ENCODE results near the gene DOC2B. TPM values are rescaled to one million over a fixed set of nuclear protein-coding genes. Genes with fewer than 3 reads are reported as not detected.
"Not testable (repeated sequence)": the region's sequence is repeated elsewhere in the genome, so short reads cannot be mapped to it uniquely, and the experiment has no call there.

Gene DOC2B
- total RNA-seq, 6 experiments from 2014 or later, result 0.40 to 1.7 (median 0.91) TPM

DNA sequence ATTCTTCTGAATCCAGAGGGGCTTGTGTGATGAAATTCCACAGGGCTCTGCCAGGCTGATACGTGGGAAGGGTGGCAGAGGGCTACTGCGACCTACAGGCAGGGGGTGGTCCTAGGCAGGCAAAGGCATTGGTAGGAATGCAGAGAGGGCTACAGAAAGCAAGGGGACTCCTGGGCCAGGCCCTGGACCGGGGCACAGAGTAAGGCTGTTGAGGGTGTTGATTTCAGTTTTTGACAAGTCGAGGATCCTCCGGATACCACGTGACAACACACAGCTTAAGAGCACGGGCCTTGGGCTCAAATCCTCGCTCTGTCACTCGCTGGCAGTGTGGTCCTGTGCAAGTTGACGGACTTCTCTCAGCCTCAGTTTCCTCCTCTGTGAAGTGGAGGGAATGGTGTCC, 19.1 kb upstream of the DOC2B start:
- intact Hi-C loops (cut with DNase I), result no loop called here
- ATAC-seq (peak in 1 of 4 donors; percentile 2), DNase-seq (no peak)
- no peak for TF ChIP-seq POLR2A (IDR thresholded peaks at IDR 0.05)
- TF ChIP-seq, protein P1, sequence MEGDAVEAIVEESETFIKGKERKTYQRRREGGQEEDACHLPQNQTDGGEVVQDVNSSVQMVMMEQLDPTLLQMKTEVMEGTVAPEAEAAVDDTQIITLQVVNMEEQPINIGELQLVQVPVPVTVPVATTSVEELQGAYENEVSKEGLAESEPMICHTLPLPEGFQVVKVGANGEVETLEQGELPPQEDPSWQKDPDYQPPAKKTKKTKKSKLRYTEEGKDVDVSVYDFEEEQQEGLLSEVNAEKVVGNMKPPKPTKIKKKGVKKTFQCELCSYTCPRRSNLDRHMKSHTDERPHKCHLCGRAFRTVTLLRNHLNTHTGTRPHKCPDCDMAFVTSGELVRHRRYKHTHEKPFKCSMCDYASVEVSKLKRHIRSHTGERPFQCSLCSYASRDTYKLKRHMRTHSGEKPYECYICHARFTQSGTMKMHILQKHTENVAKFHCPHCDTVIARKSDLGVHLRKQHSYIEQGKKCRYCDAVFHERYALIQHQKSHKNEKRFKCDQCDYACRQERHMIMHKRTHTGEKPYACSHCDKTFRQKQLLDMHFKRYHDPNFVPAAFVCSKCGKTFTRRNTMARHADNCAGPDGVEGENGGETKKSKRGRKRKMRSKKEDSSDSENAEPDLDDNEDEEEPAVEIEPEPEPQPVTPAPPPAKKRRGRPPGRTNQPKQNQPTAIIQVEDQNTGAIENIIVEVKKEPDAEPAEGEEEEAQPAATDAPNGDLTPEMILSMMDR (IDR thresholded peaks at IDR 0.05), result no peak
- H3K36me3 ChIP-seq, result no peaks in the 10 kb centered on the region
- H3K9me3 ChIP-seq, result no peaks in the 10 kb centered on the region
- H3K4me1 ChIP-seq, result peaks cover 0 to 14% (median 5%) of the 10 kb centered on the region in 4 donors
- no peak overlapping the region for H3K27ac ChIP-seq
- H3K27me3 ChIP-seq, result no peaks in the 10 kb centered on the region
- no peak overlapping the region for H3K4me3 ChIP-seq
- 77% methylated on average over 8 of the region's 10 CpGs for WGBS (ENCODE audit: insufficient coverage, low coverage, low lambda C conversion rate, missing lambda C conversion rate)

DNA sequence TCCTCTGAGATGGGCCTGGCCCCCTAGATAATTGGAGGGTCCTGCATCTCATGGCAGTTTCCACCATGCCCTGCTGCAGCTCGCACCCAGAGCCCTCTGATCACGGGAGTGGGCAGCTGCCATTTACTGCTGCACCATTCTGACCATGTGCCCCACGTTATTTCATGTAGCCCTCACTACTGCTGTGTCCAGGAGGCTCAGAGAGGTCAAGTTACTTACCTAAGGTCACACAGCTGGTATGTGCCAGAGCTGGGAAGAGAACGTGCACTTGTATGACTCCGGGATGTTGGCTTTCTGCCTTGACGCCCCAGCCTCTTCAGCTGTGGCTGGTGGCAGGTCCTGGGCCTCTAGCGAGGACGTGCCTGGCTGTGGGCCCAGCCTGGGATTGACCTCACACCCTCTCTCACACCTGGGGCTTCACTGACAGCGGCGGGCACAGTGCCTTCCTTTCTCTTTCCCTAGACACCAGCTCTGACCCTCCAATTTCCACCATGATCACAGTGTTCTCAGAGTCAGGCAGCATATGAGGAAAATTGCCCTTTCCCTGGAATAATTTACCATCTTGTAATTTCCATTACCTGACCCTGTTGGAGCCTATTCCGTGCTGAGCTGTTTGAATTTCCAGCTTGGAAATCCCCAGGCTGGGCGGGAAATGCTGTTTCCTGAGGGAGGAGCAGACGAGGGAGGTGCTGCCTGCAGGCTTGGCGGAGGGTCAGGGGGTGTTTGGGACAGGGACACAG, 18.5 kb upstream of the DOC2B start:
- no peaks in the 10 kb centered on the region for H3K9me3 ChIP-seq
- 2% methylated on average over 4 of the region's 14 CpGs for WGBS (ENCODE audit: insufficient coverage, low coverage, low lambda C conversion rate, missing lambda C conversion rate)
- TF ChIP-seq, protein P1 (IDR thresholded peaks at IDR 0.05), result no peak
- TF ChIP-seq POLR2A (IDR thresholded peaks at IDR 0.05), result no peak
- H3K4me3 ChIP-seq, result no peak overlapping the region
- H3K27me3 ChIP-seq, result no peaks in the 10 kb centered on the region
- DNase-seq (peak in 2 of 3 donors; percentile 74 to 88), ATAC-seq (peak; percentile 65 to 86 (median 70))
- no peaks in the 10 kb centered on the region for H3K36me3 ChIP-seq
- peak overlapping the region in 2 of 3 donors; percentile 18 to 29 for H3K27ac ChIP-seq
- H3K4me1 ChIP-seq, result peaks cover 0 to 14% (median 5%) of the 10 kb centered on the region in 4 donors
- intact Hi-C loops (cut with DNase I), result no loop called here

DNA sequence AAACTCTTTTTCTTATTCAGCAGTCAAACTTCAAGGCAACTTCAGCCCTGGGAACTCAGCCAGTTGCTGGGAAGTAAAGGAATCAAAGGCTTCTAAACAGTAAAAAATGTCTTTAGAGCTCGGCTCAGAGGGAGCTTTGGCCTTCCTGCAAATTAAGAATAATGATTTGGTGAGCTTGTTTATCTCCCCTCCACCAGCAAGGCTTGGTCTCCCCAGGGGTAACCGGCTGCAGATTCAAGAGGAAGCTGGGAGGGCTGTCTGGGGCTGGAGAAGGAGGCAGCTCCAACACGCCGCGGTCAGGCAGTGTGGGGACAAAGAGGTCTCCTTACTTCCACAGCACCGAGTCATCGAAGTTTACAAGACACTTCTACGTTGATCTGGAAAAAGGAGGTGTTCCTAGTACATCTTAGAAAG, 17.7 kb upstream of the DOC2B start:
- no peak for DNase-seq
- Histone ChIP-seq H3K27me3 (no peaks in the 10 kb centered on the region), H3K27ac (peak overlapping the region in 1 of 3 donors; percentile 18), H3K9me3 (no peaks in the 10 kb centered on the region), H3K4me3 (no peak overlapping the region), H3K4me1 (peaks cover 0 to 14% (median 5%) of the 10 kb centered on the region in 4 donors), H3K36me3 (no peaks in the 10 kb centered on the region)
- 30% methylated on average over 8 of the region's 8 CpGs for WGBS (ENCODE audit: insufficient coverage, low coverage, low lambda C conversion rate, missing lambda C conversion rate)
- intact Hi-C loops (cut with DNase I), result no loop called here
- peak in 2 of 4 donors; percentile 4 to 7 for ATAC-seq
- TF ChIP-seq POLR2A (IDR thresholded peaks at IDR 0.05), result no peak
- TF ChIP-seq, protein P1 (IDR thresholded peaks at IDR 0.05), result no peak

DNA sequence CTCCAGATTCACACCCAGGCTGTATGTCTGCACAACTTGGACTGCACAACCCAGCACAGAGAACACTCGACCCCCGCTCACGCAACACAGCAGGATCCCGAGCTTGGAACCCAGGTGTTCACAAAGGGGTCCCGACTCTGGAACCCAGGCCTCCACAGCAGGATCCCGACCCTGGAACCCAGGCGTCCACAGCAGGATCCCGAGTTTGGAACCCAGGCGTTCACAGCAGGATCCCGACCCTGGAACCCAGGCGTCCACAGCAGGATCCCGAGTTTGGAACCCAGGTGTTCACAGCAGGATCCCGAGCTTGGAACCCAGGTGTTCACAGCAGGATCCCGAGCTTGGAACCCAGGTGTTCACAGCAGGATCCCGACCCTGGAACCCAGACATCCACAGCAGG, 16.8 kb upstream of the DOC2B start:
- H3K9me3 ChIP-seq; ATAC-seq; H3K27ac ChIP-seq; intact Hi-C loops (cut with DNase I); H3K36me3 ChIP-seq; DNase-seq; H3K27me3 ChIP-seq; H3K4me3 ChIP-seq: not testable (repeated sequence)
- peaks cover 0 to 14% (median 7%) of the 10 kb centered on the region in 4 donors for H3K4me1 ChIP-seq
- WGBS (ENCODE audit: insufficient coverage, low coverage, low lambda C conversion rate, missing lambda C conversion rate), result 75% methylated on average over 8 of the region's 15 CpGs

DNA sequence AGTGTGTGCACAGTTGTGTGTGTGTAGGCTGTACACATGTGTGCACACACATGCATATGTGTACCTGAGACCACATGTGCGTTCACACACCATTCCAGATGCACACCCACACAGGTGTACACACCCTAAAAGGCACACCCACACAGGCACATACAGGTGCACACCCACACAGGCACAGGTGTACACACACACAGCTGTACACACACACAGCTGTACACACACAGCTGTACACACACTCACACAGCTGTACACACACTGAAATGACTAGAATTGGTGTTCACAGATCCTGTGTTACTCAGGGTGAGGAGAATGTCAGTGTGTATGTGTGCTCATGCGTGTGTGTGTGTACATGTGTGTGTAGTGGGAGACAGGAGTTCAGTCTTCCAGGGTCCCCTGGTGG, 15.9 kb upstream of the DOC2B start:
- Histone ChIP-seq H3K27me3 (no peaks in the 10 kb centered on the region), H3K36me3 (no peaks in the 10 kb centered on the region), H3K27ac (no peak overlapping the region), H3K4me3 (no peak overlapping the region), H3K4me1 (peaks cover 0 to 14% (median 7%) of the 10 kb centered on the region in 4 donors), H3K9me3 (no peaks in the 10 kb centered on the region)
- intact Hi-C loops (cut with DNase I), result no loop called here
- no peak for DNase-seq
- ATAC-seq, result no peak
- TF ChIP-seq POLR2A (IDR thresholded peaks at IDR 0.05), result no peak
- TF ChIP-seq, protein P1 (IDR thresholded peaks at IDR 0.05), result no peak
- WGBS (ENCODE audit: insufficient coverage, low coverage, low lambda C conversion rate, missing lambda C conversion rate), result 67% methylated on average over 1 of the region's 2 CpGs

Data from right lobe of liver (tissue), 6 donors.